HG03196 (cell line): ENCODE data around the gene AKAP6.

Experiments
- ATAC-seq: cut with Tn5 transposase; IDR thresholded peaks from one replicate; pipeline ENCODE4 v1.9.1; 2021; ENCODE audit not compliant: unreplicated experiment

Gene AKAP6

GRCh38 chr14:32407130-32407529 is 78.0 kb downstream of the AKAP6 start:
- ATAC-seq, result no peak

GRCh38 chr14:32408018-32408417 is 78.9 kb downstream of the AKAP6 start:
- no peak for ATAC-seq

GRCh38 chr14:32412103-32412502 is 83.0 kb downstream of the AKAP6 start:
- ATAC-seq, result no peak

- no peak for ATAC-seq
These were observed 83.4 kb downstream of the AKAP6 start for GRCh38 chr14:32412532-32412931.

- ATAC-seq, result no peak
These were observed 85.0 kb downstream of the AKAP6 start for GRCh38 chr14:32413967-32414640.

GRCh38 chr14:32414808-32415255 is 85.7 kb downstream of the AKAP6 start:
- no peak for ATAC-seq

GRCh38 chr14:32417956-32418552 is 89.0 kb downstream of the AKAP6 start:
- no peak for ATAC-seq

- ATAC-seq, result no peak
These were observed 90.3 kb downstream of the AKAP6 start for GRCh38 chr14:32419429-32419828.

GRCh38 chr14:32421781-32422180 is 92.7 kb downstream of the AKAP6 start:
- ATAC-seq, result no peak

- ATAC-seq, result no peak
These were observed 93.3 kb downstream of the AKAP6 start for GRCh38 chr14:32422440-32422839.

- no peak for ATAC-seq
These were observed 96.9 kb downstream of the AKAP6 start for GRCh38 chr14:32426028-32426427.

GRCh38 chr14:32426586-32427388 is 97.7 kb downstream of the AKAP6 start:
- ATAC-seq, result no peak

GRCh38 chr14:32427726-32428528 is 98.8 kb downstream of the AKAP6 start:
- no peak for ATAC-seq

- no peak for ATAC-seq
These were observed 99.8 kb downstream of the AKAP6 start for GRCh38 chr14:32428875-32429274.

- no peak for ATAC-seq
These were observed 101.2 kb downstream of the AKAP6 start for GRCh38 chr14:32430326-32430725.

GRCh38 chr14:32432813-32433538 is 103.9 kb downstream of the AKAP6 start:
- no peak for ATAC-seq

- ATAC-seq, result no peak
These were observed 105.1 kb downstream of the AKAP6 start for GRCh38 chr14:32434180-32434579.

- no peak for ATAC-seq
These were observed 105.8 kb downstream of the AKAP6 start for GRCh38 chr14:32434880-32435279.

- ATAC-seq, result no peak
These were observed 106.3 kb downstream of the AKAP6 start for GRCh38 chr14:32435411-32435810.

- no peak for ATAC-seq
These were observed 107.9 kb downstream of the AKAP6 start for GRCh38 chr14:32436993-32437392.

GRCh38 chr14:32438517-32438916 is 109.4 kb downstream of the AKAP6 start:
- no peak for ATAC-seq
